Activated CD4-positive, CD25-positive, alpha-beta regulatory T cell treated with anti-CD3 and anti-CD28 coated beads, Interleukin-2, amount 50 U/mL, for 24 hours (primary cell): Measurements from ENCODE around the gene ENSA.
"Not testable (repeated sequence)": the region's sequence is repeated elsewhere in the genome, so short reads cannot be mapped to it uniquely, and the experiment has no call there.

Experiments
- ATAC-seq, 2 donors: fragments of 150-1000 bp; cut with Tn5 transposase; one replicate each; pipeline ENCODE4 v1.10.0; 2021; ENCODE audit warnings: mild to moderate bottlenecking in 1 of 2, moderate library complexity in 1 of 2

ENSA gene, protein sequence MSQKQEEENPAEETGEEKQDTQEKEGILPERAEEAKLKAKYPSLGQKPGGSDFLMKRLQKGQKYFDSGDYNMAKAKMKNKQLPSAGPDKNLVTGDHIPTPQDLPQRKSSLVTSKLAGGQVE

GRCh38 chr1:150629115-150629928 lies at the start of gene ENSA:
ENSA (minus strand) TSS chr1:150629612; CDS start chr1:150629470, 142 bp downstream.
- peak; percentile 92 to 93 for ATAC-seq

DNA sequence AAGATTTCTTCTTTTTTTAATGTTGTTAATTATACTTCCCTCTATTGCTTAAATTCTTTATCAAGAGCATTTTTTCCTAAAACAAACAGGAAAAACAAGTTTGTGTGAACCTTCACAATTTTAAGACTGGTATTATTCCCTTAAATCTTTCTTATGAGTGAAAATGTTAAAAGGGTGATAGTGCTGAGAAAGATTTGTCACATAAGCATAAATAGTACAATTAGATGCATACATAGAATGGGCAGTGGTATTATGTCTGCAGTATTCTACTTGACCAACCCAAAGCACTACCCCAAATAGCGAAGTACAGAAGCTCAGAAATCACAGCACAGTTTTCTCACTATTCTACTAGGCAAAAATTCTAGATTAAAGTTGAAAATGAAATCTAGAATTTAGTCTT lies 49.6 kb upstream of the ENSA start:
- ATAC-seq = no peak

- ATAC-seq = no peak
Observed at GRCh38 chr1:150674881-150675280, 45.5 kb upstream of the ENSA start.

DNA sequence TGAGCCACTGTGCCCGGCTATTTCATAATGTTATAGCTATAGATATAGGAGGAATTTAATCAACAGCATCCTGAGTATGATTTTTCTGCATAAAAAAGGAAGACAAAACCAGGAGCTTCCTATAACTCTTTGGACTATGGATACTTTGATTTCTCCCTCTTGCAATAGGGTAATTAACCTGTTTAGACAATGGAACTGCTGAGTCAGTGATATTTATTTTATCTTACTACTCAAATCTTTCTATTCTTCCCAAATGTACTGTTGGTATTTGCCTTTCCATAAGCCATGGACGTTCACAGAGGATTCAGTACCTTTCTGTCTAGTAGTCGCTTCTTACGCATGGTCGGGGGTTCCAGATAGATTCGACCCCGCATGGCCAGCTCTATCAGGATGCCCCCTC lies 33.9 kb upstream of the ENSA start:
- no peak for ATAC-seq

- no peak for ATAC-seq
Observed at GRCh38 chr1:150662811-150663210, 33.4 kb upstream of the ENSA start.

GRCh38 chr1:150661156-150661555 lies 31.7 kb upstream of the ENSA start:
- ATAC-seq = no peak

GRCh38 chr1:150660584-150660983 lies 31.2 kb upstream of the ENSA start:
- no peak for ATAC-seq

DNA sequence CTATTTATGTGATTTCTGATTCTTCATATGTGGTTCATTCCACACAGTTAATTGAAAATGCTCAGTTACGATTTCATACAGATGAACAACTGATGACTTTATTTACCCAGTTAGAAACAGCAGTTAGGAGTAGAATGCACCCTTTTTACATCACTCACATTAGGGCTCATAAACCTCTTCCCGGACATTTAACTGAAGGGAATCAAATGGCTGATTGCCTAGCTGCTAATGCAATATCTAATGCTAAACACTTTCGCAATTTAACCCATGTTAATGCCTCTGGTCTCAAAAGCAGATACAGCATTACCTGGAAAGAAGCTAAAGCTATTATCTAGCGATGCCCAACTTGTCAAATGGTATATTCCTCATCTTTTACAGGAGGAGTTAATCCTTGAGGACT lies 27.7 kb upstream of the ENSA start:
- not testable (repeated sequence) for ATAC-seq

- ATAC-seq = not testable (repeated sequence)
Observed at GRCh38 chr1:150654635-150655034, 25.2 kb upstream of the ENSA start.

- ATAC-seq = no peak
Observed at GRCh38 chr1:150650193-150650592, 20.8 kb upstream of the ENSA start.

- no peak for ATAC-seq
Observed at GRCh38 chr1:150649441-150650075, 20.1 kb upstream of the ENSA start.

DNA sequence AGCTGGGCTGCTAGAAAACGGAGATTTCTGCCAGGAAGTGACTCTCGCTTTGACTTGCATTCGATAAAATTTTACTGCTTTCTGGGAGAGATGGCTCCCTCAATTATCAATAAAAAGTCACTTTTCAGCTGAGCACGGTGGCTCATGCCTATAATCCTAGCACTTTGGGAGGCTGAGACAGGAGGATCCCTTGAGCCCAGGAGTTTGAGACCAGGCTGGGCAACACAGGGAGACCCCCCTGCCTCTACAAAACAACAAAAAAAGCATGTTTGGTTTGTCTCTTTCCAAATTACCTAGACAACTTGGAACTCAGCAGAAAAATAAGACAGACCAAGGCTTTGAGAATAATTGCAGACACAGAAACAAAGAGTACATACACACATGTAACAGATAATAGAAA lies 12.9 kb upstream of the ENSA start:
- no peak for ATAC-seq

DNA sequence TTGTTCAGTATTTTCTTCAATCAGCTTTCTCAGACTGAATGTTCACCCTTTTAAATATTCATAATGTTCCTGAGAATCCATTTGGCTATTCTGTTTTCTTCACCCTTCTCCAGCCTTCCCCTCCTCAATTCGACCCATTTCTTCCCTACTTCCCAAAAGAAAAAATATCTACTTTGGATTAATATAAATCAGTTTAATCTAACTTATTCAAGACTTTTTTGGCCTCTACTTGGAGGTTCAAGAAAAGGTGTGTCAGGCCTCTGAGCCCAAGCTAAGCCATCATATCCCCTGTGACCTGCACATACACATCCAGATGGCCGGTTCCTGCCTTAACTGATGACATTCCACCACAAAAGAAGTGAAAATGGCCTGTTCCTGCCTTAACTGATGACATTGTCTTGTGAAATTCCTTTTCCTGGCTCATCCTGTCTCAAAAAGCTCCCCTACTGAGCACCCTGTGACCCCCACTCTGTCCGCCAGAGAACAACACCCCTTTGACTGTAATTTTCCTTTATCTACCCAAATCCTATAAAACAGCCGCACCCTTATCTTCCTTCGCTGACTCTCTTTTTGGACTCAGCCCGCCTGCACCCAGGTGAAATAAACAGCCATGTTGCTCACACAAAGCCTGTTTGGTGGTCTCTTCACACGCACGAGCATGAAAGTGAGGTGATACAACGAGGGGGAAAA lies 11.9 kb upstream of the ENSA start:
- not testable (repeated sequence) for ATAC-seq

DNA sequence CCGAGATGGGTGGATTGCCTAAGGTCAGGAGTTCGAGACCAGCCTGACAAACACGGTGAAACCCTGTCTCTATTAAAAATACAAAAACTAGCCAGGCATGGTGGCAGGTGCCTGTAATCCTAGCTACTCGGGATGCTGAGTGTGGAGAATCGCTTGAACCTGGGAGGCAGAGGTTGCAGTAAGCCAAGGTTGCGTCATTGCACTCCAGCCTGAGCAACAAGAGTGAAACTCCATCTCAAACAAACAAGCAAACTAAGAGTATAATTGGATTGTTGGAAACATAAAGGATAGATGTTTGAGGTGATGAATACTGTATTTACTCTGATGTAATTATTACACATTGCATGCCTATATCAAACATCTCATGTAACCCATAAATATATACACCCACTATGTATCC lies 9.0 kb upstream of the ENSA start:
- ATAC-seq = not testable (repeated sequence)

GRCh38 chr1:150634839-150635622 lies 5.6 kb upstream of the ENSA start:
- not testable (repeated sequence) for ATAC-seq

GRCh38 chr1:150628766-150629114 lies 672 bp downstream of the ENSA start:
- no peak for ATAC-seq

- no peak for ATAC-seq
Observed at GRCh38 chr1:150627826-150628410, 1.5 kb downstream of the ENSA start.

DNA sequence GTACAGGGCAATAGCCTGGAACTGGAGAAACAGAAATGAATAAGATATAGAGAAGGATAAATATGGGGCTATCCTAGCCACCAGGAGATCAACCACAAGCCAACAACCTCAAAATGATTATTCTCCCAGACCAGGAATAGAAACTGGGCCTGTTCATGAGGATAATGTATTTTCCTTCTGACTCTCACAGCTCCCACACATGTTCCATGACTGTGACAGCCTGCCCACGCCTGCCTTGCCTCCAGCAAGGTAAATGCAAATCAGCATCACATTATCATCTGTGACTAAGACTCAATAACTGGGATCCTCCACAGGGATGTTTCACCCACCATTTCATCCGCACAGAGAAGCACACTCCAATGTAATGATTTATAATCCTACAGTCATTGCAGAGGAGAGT lies 3.3 kb downstream of the ENSA start:
- no peak for ATAC-seq

DNA sequence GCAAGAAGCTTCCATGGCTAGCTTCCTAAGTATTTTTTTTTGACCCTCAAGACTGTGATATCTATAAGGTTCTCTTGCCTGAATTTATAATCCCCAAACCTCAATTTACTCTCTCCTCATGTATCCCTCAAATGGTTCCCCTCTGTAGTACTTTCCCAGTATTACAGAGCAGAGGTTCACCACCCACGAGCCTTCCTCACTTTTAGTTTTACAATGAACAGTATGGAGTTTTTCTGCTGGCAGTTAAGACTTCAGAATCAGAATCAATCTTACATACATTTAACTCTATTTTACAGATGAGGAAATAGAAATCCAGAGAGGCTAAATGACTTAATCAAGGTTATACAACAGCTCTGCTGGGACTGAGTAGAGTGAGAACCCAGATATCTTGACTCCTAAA lies 4.9 kb downstream of the ENSA start:
- ATAC-seq = not testable (repeated sequence)

GRCh38 chr1:150624134-150624533 lies 5.3 kb downstream of the ENSA start:
- ATAC-seq = not testable (repeated sequence)

DNA sequence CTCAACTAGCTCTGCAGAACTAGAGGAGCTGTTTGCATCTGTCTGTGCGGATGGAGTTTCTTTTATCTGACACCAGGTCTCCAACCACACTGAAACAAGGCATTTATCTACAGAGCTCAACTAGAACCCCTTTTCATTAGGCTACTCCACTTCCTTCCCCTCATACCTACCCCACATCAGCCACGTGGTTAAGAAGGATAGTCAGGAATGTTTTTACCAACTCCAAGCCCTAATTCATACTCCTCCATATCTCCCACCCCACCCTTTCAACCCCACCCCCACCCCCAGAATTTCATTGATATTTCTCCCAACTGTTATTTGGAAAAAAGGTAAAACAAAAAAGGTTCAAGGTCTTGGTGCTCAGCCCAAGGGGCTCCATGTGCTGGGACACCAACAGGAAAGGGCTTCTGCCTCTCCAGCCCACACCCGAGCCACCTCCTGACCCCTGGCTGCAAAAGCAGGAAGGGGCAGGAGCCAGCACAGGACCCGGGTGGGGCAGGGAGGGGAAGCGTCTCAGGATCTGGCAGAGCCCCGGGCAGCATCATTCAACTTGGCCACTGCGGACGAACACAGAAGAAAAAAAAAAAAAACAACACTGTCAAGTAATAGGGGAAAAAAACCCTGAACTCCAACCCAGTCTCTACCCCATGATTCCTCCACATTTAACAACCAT lies 7.0 kb downstream of the ENSA start:
- ATAC-seq = no peak
